Measurements from ENCODE around the gene NSG2.
"Not testable (repeated sequence)": the region's sequence is repeated elsewhere in the genome, so short reads cannot be mapped to it uniquely, and the experiment has no call there.

The NSG2 gene

GRCh38 chr5:174102574-174102973, 57.1 kb downstream of the NSG2 start:
- DNase-seq (ENCODE audit: low read depth) = not testable (repeated sequence)

GRCh38 chr5:174106997-174107655, 61.6 kb downstream of the NSG2 start:
- no peak for DNase-seq (ENCODE audit: low read depth)

GRCh38 chr5:174108745-174109144, 63.2 kb downstream of the NSG2 start:
- no peak for DNase-seq (ENCODE audit: low read depth)

GRCh38 chr5:174109698-174110260, 64.3 kb downstream of the NSG2 start:
- DNase-seq (ENCODE audit: low read depth) = no peak

- DNase-seq (ENCODE audit: low read depth) = no peak
Measured at GRCh38 chr5:174110310-174110709, 64.8 kb downstream of the NSG2 start.

GRCh38 chr5:174111287-174111973, 65.9 kb downstream of the NSG2 start:
- DNase-seq (ENCODE audit: low read depth) = no peak

- no peak for DNase-seq (ENCODE audit: low read depth)
Measured at GRCh38 chr5:174115226-174115625, 69.7 kb downstream of the NSG2 start.

GRCh38 chr5:174118823-174119467, 73.4 kb downstream of the NSG2 start:
- DNase-seq (ENCODE audit: low read depth) = no peak

- DNase-seq (ENCODE audit: low read depth) = no peak
Measured at GRCh38 chr5:174119468-174119881, 74.0 kb downstream of the NSG2 start.

GRCh38 chr5:174120401-174121005, 75.0 kb downstream of the NSG2 start:
- no peak for DNase-seq (ENCODE audit: low read depth)

- DNase-seq (ENCODE audit: low read depth) = no peak
Measured at GRCh38 chr5:174134545-174134944, 89.0 kb downstream of the NSG2 start.

- DNase-seq (ENCODE audit: low read depth) = no peak
Measured at GRCh38 chr5:174139623-174140022, 94.1 kb downstream of the NSG2 start.

GRCh38 chr5:174140452-174141020, 95.0 kb downstream of the NSG2 start:
- DNase-seq (ENCODE audit: low read depth) = no peak

- DNase-seq (ENCODE audit: low read depth) = no peak
Measured at GRCh38 chr5:174141398-174141797, 95.9 kb downstream of the NSG2 start.

- no peak for DNase-seq (ENCODE audit: low read depth)
Measured at GRCh38 chr5:174145091-174145490, 99.6 kb downstream of the NSG2 start.

- peak; percentile 11 for DNase-seq (ENCODE audit: low read depth)
Measured at GRCh38 chr5:174145821-174146220, 100.3 kb downstream of the NSG2 start.

GRCh38 chr5:174146556-174146955, 101.0 kb downstream of the NSG2 start:
- DNase-seq (ENCODE audit: low read depth) = no peak

GRCh38 chr5:174147012-174147411, 101.5 kb downstream of the NSG2 start:
- not testable (repeated sequence) for DNase-seq (ENCODE audit: low read depth)

- no peak for DNase-seq (ENCODE audit: low read depth)
Measured at GRCh38 chr5:174147551-174147950, 102.0 kb downstream of the NSG2 start.

- no peak for DNase-seq (ENCODE audit: low read depth)
Measured at GRCh38 chr5:174148721-174149120, 103.2 kb downstream of the NSG2 start.

GRCh38 chr5:174149426-174149825, 103.9 kb downstream of the NSG2 start:
- no peak for DNase-seq (ENCODE audit: low read depth)

GRCh38 chr5:174149989-174150388, 104.5 kb downstream of the NSG2 start:
- DNase-seq (ENCODE audit: low read depth) = no peak
